NCI-H774 (cell line): ENCODE results near the gene CCSER1.
"Not testable (repeated sequence)": the region's sequence is repeated elsewhere in the genome, so short reads cannot be mapped to it uniquely, and the experiment has no call there.

ENCODE experiments used
- DNase-seq: peaks from one replicate; lab custom pipeline; 2025; lab: John Stamatoyannopoulos, UW

Gene CCSER1

GRCh38 chr4:91064157-91064853 is 937.1 kb downstream of the CCSER1 start:
- peak; percentile 31 for DNase-seq

- DNase-seq, result no peak
Measured at GRCh38 chr4:91065117-91065516, 937.9 kb downstream of the CCSER1 start.

GRCh38 chr4:91070736-91071135 is 943.5 kb downstream of the CCSER1 start:
- DNase-seq, result no peak

DNA sequence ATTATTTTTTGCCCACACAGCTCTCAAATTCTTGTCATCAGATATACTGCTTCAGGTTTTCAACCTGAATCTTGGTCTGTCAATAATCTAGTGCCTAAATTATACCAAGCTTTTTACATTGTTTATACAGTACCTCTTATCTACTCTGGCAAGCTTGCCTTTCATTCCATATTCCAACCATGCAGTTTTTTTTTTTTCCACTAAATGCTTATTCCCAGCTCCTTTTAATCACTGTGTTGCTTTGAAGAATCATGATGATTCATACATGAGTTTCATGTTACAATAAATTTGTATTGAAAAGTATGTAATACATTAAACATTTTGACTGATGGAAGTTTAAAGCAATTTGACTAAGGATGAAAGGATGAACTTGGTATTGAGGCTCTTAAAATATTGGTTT is 949.0 kb downstream of the CCSER1 start:
- DNase-seq, result no peak

GRCh38 chr4:91085961-91086360 is 958.8 kb downstream of the CCSER1 start:
- DNase-seq, result no peak

DNA sequence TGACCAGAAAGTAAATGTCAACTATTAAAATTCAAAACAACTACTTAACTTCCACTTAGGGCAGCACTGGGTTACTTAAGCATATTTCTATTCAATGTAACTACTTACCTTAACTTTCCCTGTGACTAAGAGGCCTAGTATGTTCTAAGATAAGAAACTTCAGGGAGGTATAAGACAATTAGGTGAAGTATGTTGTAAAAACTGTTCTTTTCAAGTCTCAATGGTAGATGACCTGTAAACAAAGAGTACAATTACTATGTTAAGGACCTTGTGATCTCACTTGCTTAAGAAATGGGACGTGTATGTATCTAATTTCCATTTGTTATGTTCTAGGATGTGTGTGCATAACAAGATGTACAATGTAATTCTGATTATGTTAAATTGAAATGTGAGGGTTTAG is 960.5 kb downstream of the CCSER1 start:
- DNase-seq, result no peak

- no peak for DNase-seq
Measured at GRCh38 chr4:91089178-91089577, 962.0 kb downstream of the CCSER1 start.

DNA sequence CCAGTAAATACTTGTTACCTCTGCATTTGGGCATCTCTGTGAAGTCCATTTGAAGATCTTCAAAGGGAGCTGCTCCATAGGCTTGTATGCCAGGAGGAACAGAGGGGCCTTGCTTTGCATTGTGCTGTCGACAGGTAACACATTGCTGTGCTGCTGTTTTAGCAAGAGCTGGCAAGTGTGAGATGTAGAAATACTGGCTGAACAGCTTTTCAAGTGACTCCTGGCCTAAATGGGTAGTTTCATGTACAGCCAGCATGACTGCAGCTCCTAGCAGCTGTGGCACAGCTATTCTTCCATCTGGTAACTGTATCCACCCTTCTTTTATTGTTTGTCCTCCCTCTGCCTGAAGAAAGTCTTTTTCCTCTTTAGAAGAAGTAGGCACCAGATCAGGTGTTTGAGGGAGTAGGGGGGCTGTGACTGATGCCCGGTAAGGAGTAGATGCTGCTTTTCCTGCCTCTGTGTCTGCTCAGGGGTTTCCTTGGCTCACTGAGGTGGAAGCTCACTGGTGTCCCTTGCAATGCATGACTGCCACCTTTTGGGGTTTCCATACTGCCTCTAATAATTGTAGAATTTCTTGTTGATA is 965.3 kb downstream of the CCSER1 start:
- DNase-seq, result no peak

- DNase-seq, result not testable (repeated sequence)
Measured at GRCh38 chr4:91094220-91094619, 967.0 kb downstream of the CCSER1 start.

- no peak for DNase-seq
Measured at GRCh38 chr4:91099666-91100065, 972.5 kb downstream of the CCSER1 start.

GRCh38 chr4:91108751-91109150 is 981.6 kb downstream of the CCSER1 start:
- no peak for DNase-seq

DNA sequence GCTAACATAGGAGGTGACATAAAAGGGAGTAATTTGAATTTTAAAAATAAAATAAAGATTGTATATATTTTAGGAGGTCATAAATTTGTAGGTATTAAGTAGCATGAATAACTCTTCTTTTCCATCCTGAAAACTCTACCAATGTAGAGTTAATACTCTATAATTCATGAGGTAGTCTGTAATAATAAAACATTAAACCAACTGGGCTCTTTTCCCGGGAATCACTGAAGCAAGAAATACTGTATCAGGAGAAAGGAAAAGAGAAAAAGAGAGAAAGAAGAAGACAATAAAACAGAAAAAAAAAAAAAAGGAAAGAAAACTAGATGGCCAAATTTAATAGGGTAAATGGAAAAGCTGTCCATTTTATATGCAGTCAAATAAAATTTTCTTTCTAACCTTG is 984.4 kb downstream of the CCSER1 start:
- DNase-seq, result no peak

GRCh38 chr4:91113130-91113706 is 986.0 kb downstream of the CCSER1 start:
- DNase-seq, result peak; percentile 16

DNA sequence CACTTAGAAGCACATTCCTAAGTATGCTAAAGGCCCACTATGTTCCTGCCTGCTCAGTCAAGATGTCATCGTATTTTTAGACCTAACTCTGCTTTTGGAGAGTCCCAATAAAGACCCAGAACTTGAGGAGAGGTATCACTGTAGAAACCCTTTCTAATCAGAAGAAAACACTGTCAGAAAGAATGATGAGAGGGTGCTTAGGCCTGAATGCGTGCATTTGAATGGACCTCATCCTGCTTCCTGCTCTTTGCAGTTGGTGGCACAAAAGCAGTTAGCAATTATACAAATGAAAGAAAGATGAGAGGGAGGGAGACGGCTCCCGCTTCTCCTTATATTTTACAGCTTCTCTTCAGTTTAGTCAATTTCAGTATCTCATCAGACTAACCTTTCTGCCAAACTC is 987.2 kb downstream of the CCSER1 start:
- DNase-seq, result no peak

DNA sequence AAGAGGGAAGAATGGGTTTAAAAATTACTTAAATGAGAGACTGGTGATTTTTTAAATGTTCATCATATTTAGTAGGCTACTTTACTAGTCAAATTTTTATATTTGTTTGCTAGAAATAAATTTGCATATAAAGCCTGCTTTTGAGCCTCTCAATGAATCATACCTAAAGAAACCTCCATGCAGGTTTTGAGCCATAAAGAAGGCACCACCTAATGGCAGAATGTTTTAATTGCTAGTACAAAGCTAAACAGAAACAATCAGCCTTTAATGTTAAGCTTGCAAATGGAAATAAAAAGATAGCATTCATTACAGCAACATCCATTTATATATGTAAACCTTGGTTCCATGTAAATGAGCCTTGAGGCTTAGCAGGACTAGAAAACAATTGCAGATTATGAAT is 989.7 kb downstream of the CCSER1 start:
- no peak for DNase-seq

GRCh38 chr4:91118597-91118996 is 991.4 kb downstream of the CCSER1 start:
- DNase-seq, result no peak

DNA sequence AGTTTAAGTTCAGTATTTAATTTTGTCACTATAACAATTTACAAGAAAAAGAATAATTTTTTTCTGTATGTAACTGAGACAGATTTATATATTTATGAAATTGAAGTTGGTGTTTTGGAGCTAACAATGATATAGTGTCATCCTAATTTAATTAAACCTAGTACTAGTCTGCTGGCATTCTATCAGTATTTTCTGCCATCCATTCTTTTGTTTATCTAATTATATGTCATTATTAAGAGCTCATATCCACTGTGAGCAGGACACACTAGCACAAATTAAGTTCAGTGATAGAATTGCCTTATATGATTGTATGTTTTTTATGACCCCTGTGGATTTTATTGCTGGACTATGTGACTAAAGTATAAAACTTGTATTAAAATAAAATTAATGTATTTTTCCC is 996.5 kb downstream of the CCSER1 start:
- DNase-seq, result no peak

DNA sequence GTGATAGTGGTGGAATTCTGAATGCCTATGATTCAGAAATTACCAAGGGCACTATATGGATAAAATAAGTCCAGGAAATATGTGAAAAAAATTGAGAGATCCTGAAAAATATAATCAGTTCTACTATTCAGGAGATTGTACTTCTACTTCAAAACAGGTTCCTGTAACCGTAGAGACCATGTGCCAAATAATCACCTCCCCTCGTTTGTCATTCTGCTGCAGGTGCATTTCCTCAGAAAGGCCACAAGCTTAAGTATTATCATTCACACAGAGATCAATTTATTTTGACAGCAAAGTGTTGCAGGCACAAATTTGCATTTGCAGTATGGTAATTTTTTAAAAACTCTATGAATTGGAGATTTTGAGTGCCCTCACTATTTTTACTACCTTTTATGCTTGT is 1000.0 kb downstream of the CCSER1 start:
- no peak for DNase-seq

DNA sequence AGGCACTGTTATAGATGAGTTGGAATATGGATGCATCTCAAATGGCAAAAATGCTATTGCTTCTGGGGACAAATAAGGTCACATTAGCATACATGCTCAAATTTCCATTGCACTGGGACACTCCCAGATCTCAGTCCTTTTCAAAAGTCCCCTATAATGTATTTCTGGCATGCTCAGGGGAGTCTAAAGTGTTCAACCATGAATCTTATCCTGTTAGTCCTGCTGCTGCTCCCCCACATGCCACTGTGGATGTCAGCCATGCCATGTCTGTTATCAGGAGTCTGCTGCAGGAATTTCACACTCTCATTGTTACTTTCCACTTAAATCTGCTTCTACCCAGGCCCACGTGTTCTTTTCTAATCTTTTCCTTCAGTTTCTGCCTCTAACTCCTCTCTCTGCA is 1000.6 kb downstream of the CCSER1 start:
- DNase-seq, result no peak

DNA sequence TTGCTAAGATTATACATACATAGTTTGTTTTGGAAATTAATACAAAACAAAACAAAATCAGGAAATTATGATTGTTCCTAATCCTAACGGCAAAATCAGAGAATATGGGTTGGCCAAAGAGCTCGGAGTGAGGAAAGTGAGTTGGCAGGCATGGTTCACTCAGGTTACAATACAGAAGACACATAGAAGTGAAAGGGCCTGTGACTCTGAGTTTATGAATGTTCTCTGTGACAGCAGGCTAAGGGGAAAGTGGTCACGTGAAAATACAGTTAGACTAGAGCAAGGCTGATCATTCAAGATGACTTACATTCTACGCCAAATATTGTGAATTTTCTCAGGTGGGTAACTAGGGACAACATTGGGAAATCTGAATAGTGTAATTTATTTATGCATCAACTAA is 1001.3 kb downstream of the CCSER1 start:
- no peak for DNase-seq

- DNase-seq, result no peak
Measured at GRCh38 chr4:91147067-91147466, 1019.9 kb downstream of the CCSER1 start.

DNA sequence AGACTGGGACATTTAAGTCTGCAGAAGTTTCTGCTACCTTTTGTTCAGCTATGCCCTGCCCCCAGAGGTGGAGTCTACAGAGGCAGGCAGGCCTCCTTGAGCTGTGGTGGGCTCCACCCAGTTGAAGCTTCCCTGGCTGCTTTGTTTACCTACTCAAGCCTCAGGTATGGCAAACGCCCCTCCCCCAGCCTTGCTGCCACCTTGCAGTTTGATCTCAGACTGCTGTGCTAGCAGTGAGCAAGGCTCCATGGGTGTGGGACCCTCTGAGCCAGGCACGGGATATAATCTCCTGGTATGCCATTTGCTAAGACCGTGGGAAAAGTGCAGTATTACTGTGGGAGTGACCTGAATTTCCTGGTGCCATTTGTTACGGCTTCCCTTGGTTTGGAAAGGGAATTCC is 1026.8 kb downstream of the CCSER1 start:
- not testable (repeated sequence) for DNase-seq

- DNase-seq, result not testable (repeated sequence)
Measured at GRCh38 chr4:91167864-91168653, 1040.9 kb downstream of the CCSER1 start.
